BLaER1 (cell line): ENCODE results near the gene PREP.
"Not testable (repeated sequence)": the region's sequence is repeated elsewhere in the genome, so short reads cannot be mapped to it uniquely, and the experiment has no call there.

Source experiments
- H3K27ac ChIP-seq: shearing (Covaris generic); formaldehyde crosslinking; 2 replicates; pipeline ENCODE4 v1.8.1; 2022
- H3K27me3 ChIP-seq: shearing (Covaris generic); formaldehyde crosslinking; 2 replicates; pipeline ENCODE4 v1.8.1; 2022
- H3K36me3 ChIP-seq: shearing (Covaris generic); formaldehyde crosslinking; 2 replicates; pipeline ENCODE4 v1.8.1; 2022
- H3K4me1 ChIP-seq: shearing (Covaris generic); formaldehyde crosslinking; 2 replicates; pipeline ENCODE4 v1.8.1; 2022
- H3K4me2 ChIP-seq: shearing (Covaris generic); formaldehyde crosslinking; 2 replicates; pipeline ENCODE4 v1.8.1; 2022
- H3K4me3 ChIP-seq: shearing (Covaris generic); formaldehyde crosslinking; 2 replicates; pipeline ENCODE4 v1.8.1; 2022
- H3K9ac ChIP-seq: shearing (Covaris generic); formaldehyde crosslinking; 2 replicates; pipeline ENCODE4 v1.8.1; 2022
- H3K9me3 ChIP-seq: shearing (Covaris generic); formaldehyde crosslinking; 2 replicates; pipeline ENCODE4 v1.8.1; 2022
- H4K20me1 ChIP-seq: shearing (Covaris generic); formaldehyde crosslinking; 2 replicates; pipeline ENCODE4 v1.8.1; 2022
- Cebpa-rat ChIP-seq: shearing (Covaris generic); IDR thresholded peaks from 2 replicates; pipeline ENCODE4 v1.8.1; 2022

The PREP gene

GRCh38 chr6:105263685-105264610, 138.9 kb downstream of the PREP start:
- Histone ChIP-seq H3K4me1 (no peaks in the 10 kb centered on the region), H3K36me3 (no peaks in the 10 kb centered on the region), H3K4me3 (no peak overlapping the region), H3K4me2 (no peak overlapping the region), H3K9ac (no peak overlapping the region), H3K27ac (no peak overlapping the region), H3K9me3 (no peaks in the 10 kb centered on the region), H3K27me3 (no peaks in the 10 kb centered on the region), H4K20me1 (no peaks in the 10 kb centered on the region)
- no peak for TF ChIP-seq Cebpa-rat

GRCh38 chr6:105259913-105260889, 142.7 kb downstream of the PREP start:
- Histone ChIP-seq H3K27ac (no peak overlapping the region), H3K4me1 (no peaks in the 10 kb centered on the region), H3K9me3 (no peaks in the 10 kb centered on the region), H3K27me3 (no peaks in the 10 kb centered on the region), H3K9ac (no peak overlapping the region), H3K4me2 (no peak overlapping the region), H3K36me3 (no peaks in the 10 kb centered on the region), H4K20me1 (no peaks in the 10 kb centered on the region), H3K4me3 (no peak overlapping the region)
- no peak for TF ChIP-seq Cebpa-rat

- Histone ChIP-seq H3K36me3 (no peaks in the 10 kb centered on the region), H4K20me1 (no peaks in the 10 kb centered on the region), H3K9ac (no peak overlapping the region), H3K4me2 (no peak overlapping the region), H3K4me3 (no peak overlapping the region), H3K9me3 (no peaks in the 10 kb centered on the region), H3K27ac (no peak overlapping the region), H3K27me3 (no peaks in the 10 kb centered on the region), H3K4me1 (no peaks in the 10 kb centered on the region)
- no peak for TF ChIP-seq Cebpa-rat
These were observed 144.1 kb downstream of the PREP start for GRCh38 chr6:105258816-105259215.

GRCh38 chr6:105257340-105257739, 145.5 kb downstream of the PREP start:
- H4K20me1 ChIP-seq = no peaks in the 10 kb centered on the region
- no peaks in the 10 kb centered on the region for H3K36me3 ChIP-seq
- no peaks in the 10 kb centered on the region for H3K9me3 ChIP-seq
- H3K4me3 ChIP-seq = no peak overlapping the region
- no peaks in the 10 kb centered on the region for H3K4me1 ChIP-seq
- no peak overlapping the region for H3K27ac ChIP-seq
- TF ChIP-seq Cebpa-rat = no peak
- no peak overlapping the region for H3K4me2 ChIP-seq
- no peak overlapping the region for H3K9ac ChIP-seq
- H3K27me3 ChIP-seq = no peaks in the 10 kb centered on the region

- Histone ChIP-seq H3K4me2 (no peak overlapping the region), H3K27me3 (no peaks in the 10 kb centered on the region), H3K9ac (no peak overlapping the region), H3K4me1 (no peaks in the 10 kb centered on the region), H3K27ac (no peak overlapping the region), H4K20me1 (no peaks in the 10 kb centered on the region), H3K4me3 (no peak overlapping the region), H3K9me3 (no peaks in the 10 kb centered on the region), H3K36me3 (no peaks in the 10 kb centered on the region)
- no peak for TF ChIP-seq Cebpa-rat
These were observed 146.3 kb downstream of the PREP start for GRCh38 chr6:105256619-105257018.

GRCh38 chr6:105253787-105254186, 149.1 kb downstream of the PREP start:
- no peak overlapping the region for H3K4me3 ChIP-seq
- no peaks in the 10 kb centered on the region for H3K4me1 ChIP-seq
- H3K9me3 ChIP-seq = no peaks in the 10 kb centered on the region
- H3K27ac ChIP-seq = no peak overlapping the region
- H3K36me3 ChIP-seq = no peaks in the 10 kb centered on the region
- no peak overlapping the region for H3K4me2 ChIP-seq
- no peaks in the 10 kb centered on the region for H3K27me3 ChIP-seq
- no peak for TF ChIP-seq Cebpa-rat
- H3K9ac ChIP-seq = no peak overlapping the region
- H4K20me1 ChIP-seq = no peaks in the 10 kb centered on the region

- no peak overlapping the region for H3K4me3 ChIP-seq
- no peaks in the 10 kb centered on the region for H3K9me3 ChIP-seq
- H3K27ac ChIP-seq = no peak overlapping the region
- no peak for TF ChIP-seq Cebpa-rat
- H4K20me1 ChIP-seq = no peaks in the 10 kb centered on the region
- no peaks in the 10 kb centered on the region for H3K36me3 ChIP-seq
- H3K27me3 ChIP-seq = no peaks in the 10 kb centered on the region
- H3K4me1 ChIP-seq = no peaks in the 10 kb centered on the region
- no peak overlapping the region for H3K4me2 ChIP-seq
- no peak overlapping the region for H3K9ac ChIP-seq
These were observed 151.2 kb downstream of the PREP start for GRCh38 chr6:105251689-105252088.

- Histone ChIP-seq H3K27ac (no peak overlapping the region), H3K4me2 (no peak overlapping the region), H4K20me1 (no peaks in the 10 kb centered on the region), H3K9me3 (no peaks in the 10 kb centered on the region), H3K36me3 (no peaks in the 10 kb centered on the region), H3K9ac (no peak overlapping the region), H3K27me3 (no peaks in the 10 kb centered on the region), H3K4me3 (no peak overlapping the region), H3K4me1 (no peaks in the 10 kb centered on the region)
- TF ChIP-seq Cebpa-rat = no peak
These were observed 152.3 kb downstream of the PREP start for GRCh38 chr6:105250533-105250932.

- Histone ChIP-seq H3K9me3 (no peaks in the 10 kb centered on the region), H3K36me3 (no peaks in the 10 kb centered on the region)
- TF ChIP-seq Cebpa-rat = no peak
These were observed 159.4 kb downstream of the PREP start for GRCh38 chr6:105243487-105243886.

GRCh38 chr6:105235155-105235554, 167.7 kb downstream of the PREP start:
- H3K36me3 ChIP-seq = no peaks in the 10 kb centered on the region
- no peak for TF ChIP-seq Cebpa-rat
- H4K20me1 ChIP-seq = no peaks in the 10 kb centered on the region
- peaks cover 25% of the 10 kb centered on the region for H3K9me3 ChIP-seq
- no peak overlapping the region for H3K27ac ChIP-seq
- no peak overlapping the region for H3K9ac ChIP-seq
- no peaks in the 10 kb centered on the region for H3K4me1 ChIP-seq
- H3K4me3 ChIP-seq = no peak overlapping the region
- no peaks in the 10 kb centered on the region for H3K27me3 ChIP-seq
- H3K4me2 ChIP-seq = no peak overlapping the region

More at GRCh38 chr6:105243487-105243886, 159.4 kb downstream of the PREP start:
- no peaks in the 10 kb centered on the region for H4K20me1 ChIP-seq
- H3K4me3 ChIP-seq = no peak overlapping the region
- H3K27me3 ChIP-seq = no peaks in the 10 kb centered on the region
- H3K4me1 ChIP-seq = no peaks in the 10 kb centered on the region
- no peak overlapping the region for H3K27ac ChIP-seq
- no peak overlapping the region for H3K4me2 ChIP-seq
- H3K9ac ChIP-seq = no peak overlapping the region

GRCh38 chr6:105231771-105232170, 171.1 kb downstream of the PREP start:
- H3K27ac ChIP-seq, H3K4me2 ChIP-seq, H4K20me1 ChIP-seq, H3K4me1 ChIP-seq, H3K4me3 ChIP-seq, H3K36me3 ChIP-seq, H3K27me3 ChIP-seq, H3K9ac ChIP-seq: not testable (repeated sequence)
- peaks cover 20% of the 10 kb centered on the region for H3K9me3 ChIP-seq
